Measurements from ENCODE around the gene METRN.

METRN gene

GRCh38 chr16:693364-693763 is 21.6 kb upstream of the METRN start:
- DNase-seq, result no peak

- no peak for DNase-seq
These were observed 21.2 kb upstream of the METRN start for GRCh38 chr16:693766-694165.

GRCh38 chr16:694187-694862 is 20.6 kb upstream of the METRN start:
- peak; percentile 28 for DNase-seq

- no peak for DNase-seq
These were observed 20.0 kb upstream of the METRN start for GRCh38 chr16:694863-695354.

- peak; percentile 81 for DNase-seq
These were observed 19.4 kb upstream of the METRN start for GRCh38 chr16:695355-696089.

- DNase-seq, result no peak
These were observed 15.8 kb upstream of the METRN start for GRCh38 chr16:698911-699671.

GRCh38 chr16:700684-701584 is 14.0 kb upstream of the METRN start:
- DNase-seq, result peak; percentile 56

- no peak for DNase-seq
These were observed 12.6 kb upstream of the METRN start for GRCh38 chr16:702341-702740.

GRCh38 chr16:703406-703805 is 11.5 kb upstream of the METRN start:
- no peak for DNase-seq

- no peak for DNase-seq
These were observed 10.9 kb upstream of the METRN start for GRCh38 chr16:704047-704446.

- DNase-seq, result no peak
These were observed 10.2 kb upstream of the METRN start for GRCh38 chr16:704552-705380.

GRCh38 chr16:705431-706188 is 9.3 kb upstream of the METRN start, which contains the start of gene FBXL16:
Gene FBXL16, minus strand, starts transcription at chr16:705801. Its CDS starts 8,396 bp downstream, at chr16:697405.
- DNase-seq, result no peak

- no peak for DNase-seq
These were observed 8.5 kb upstream of the METRN start for GRCh38 chr16:706189-707061.

GRCh38 chr16:707062-707538 is 7.8 kb upstream of the METRN start:
- DNase-seq, result no peak

- DNase-seq, result no peak
These were observed 6.9 kb upstream of the METRN start for GRCh38 chr16:708019-708418.

- DNase-seq, result no peak
These were observed 6.0 kb upstream of the METRN start for GRCh38 chr16:708959-709358.

- DNase-seq, result no peak
These were observed 5.1 kb upstream of the METRN start for GRCh38 chr16:709566-710499.

GRCh38 chr16:710500-711075 is 4.3 kb upstream of the METRN start:
- no peak for DNase-seq

Data from CD4-positive, alpha-beta T cell treated with Interleukin-6 for 4 hours (primary cell).